Endothelial cell (in vitro differentiated cells): ENCODE results near the gene KDM2A. TPM values are rescaled to one million over a fixed set of nuclear protein-coding genes. Genes with fewer than 3 reads are reported as not detected.

Experiments used
- DNase-seq: peaks from one replicate; pipeline ENCODE4 v3.0.0; 2021; ENCODE audit warnings: low spot score
- H3K27ac Mint-ChIP-seq: one replicate; pipeline ENCODE4 v1.8.0; 2021; ENCODE audit warnings: mixed read lengths, inconsistent platforms; ENCODE audit not compliant: unreplicated experiment
- H3K27me3 Mint-ChIP-seq: one replicate; pipeline ENCODE4 v1.8.0; 2021; ENCODE audit warnings: mild to moderate bottlenecking, moderate library complexity, mixed read lengths, inconsistent platforms; ENCODE audit not compliant: unreplicated experiment
- H3K36me3 Mint-ChIP-seq: one replicate; pipeline ENCODE4 v1.8.0; 2021; ENCODE audit warnings: mild to moderate bottlenecking, low read depth, mixed read lengths, inconsistent platforms; ENCODE audit not compliant: unreplicated experiment
- H3K4me1 Mint-ChIP-seq: one replicate; pipeline ENCODE4 v1.8.0; 2021; ENCODE audit warnings: mild to moderate bottlenecking, mixed read lengths, inconsistent platforms; ENCODE audit not compliant: unreplicated experiment
- H3K4me3 Mint-ChIP-seq: one replicate; pipeline ENCODE4 v1.8.0; 2021; ENCODE audit warnings: mild to moderate bottlenecking, mixed read lengths, inconsistent platforms; ENCODE audit not compliant: unreplicated experiment
- H3K9me3 Mint-ChIP-seq: one replicate; pipeline ENCODE4 v1.8.0; 2021; ENCODE audit warnings: mixed read lengths, inconsistent platforms; ENCODE audit not compliant: unreplicated experiment
- total RNA-seq: library from RNA; stranded (reverse); fragmentation: NEBNext Ultra II Directional; extraction: Animal tissue kit (Norgen Biotek cat#: 25700); gene quantifications from one replicate; pipeline ENCODE4 v1.2.1, GENCODE V29; 2021; ENCODE audit not compliant: unreplicated experiment
- TF ChIP-seq, protein P1 (sequence below): fragments of 200-600 bp; sonication (generic); IDR thresholded peaks from one replicate; pipeline ENCODE4 v1.5.0; 2021; ENCODE audit warnings: antibody characterized with exemption; ENCODE audit not compliant: unreplicated experiment

KDM2A gene
- total RNA-seq, 1 donor from 2014 or later = 76.9 TPM

GRCh38 chr11:67300256-67300755, 181.2 kb downstream of the KDM2A start:
- Mint-ChIP-seq H3K4me3 (no peak overlapping the region), H3K9me3 (no peaks in the 10 kb centered on the region), H3K27ac (no peak overlapping the region), H3K36me3 (peaks cover 23% of the 10 kb centered on the region), H3K27me3 (peaks cover 16% of the 10 kb centered on the region), H3K4me1 (peaks cover 7% of the 10 kb centered on the region)
- no peak for DNase-seq
- TF ChIP-seq, protein P1, sequence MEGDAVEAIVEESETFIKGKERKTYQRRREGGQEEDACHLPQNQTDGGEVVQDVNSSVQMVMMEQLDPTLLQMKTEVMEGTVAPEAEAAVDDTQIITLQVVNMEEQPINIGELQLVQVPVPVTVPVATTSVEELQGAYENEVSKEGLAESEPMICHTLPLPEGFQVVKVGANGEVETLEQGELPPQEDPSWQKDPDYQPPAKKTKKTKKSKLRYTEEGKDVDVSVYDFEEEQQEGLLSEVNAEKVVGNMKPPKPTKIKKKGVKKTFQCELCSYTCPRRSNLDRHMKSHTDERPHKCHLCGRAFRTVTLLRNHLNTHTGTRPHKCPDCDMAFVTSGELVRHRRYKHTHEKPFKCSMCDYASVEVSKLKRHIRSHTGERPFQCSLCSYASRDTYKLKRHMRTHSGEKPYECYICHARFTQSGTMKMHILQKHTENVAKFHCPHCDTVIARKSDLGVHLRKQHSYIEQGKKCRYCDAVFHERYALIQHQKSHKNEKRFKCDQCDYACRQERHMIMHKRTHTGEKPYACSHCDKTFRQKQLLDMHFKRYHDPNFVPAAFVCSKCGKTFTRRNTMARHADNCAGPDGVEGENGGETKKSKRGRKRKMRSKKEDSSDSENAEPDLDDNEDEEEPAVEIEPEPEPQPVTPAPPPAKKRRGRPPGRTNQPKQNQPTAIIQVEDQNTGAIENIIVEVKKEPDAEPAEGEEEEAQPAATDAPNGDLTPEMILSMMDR = no peak

DNA sequence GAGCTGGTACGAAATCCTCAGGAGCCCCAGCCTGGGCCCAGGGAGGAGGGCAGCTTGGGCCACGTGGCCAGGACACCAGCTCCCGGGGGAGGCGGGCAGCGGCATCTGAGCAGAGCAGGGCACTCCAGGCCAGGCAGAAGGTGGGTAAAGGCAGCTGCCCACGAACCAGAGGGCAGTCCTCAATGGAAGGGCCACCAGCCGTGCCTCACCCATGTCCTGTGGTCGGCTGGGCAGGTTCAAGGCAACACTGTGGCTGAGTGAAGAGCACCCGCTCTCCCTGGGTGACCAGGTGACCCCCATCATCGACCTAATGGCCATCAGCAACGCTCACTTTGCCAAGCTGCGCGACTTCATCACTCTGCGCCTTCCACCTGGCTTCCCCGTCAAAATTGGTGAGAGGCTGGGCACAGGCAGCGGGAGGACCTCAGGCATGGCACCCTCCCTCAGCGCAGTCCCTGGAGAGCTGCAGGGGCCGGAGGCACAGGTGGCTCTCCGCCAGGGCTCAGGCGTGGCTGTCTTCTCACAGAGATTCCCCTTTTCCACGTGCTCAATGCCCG, 181.8 kb downstream of the KDM2A start:
- TF ChIP-seq, protein P1 = no peak
- Mint-ChIP-seq H3K4me3 (no peak overlapping the region), H3K27ac (no peak overlapping the region), H3K36me3 (peaks cover 21% of the 10 kb centered on the region), H3K9me3 (no peaks in the 10 kb centered on the region), H3K4me1 (peaks cover 7% of the 10 kb centered on the region), H3K27me3 (peaks cover 20% of the 10 kb centered on the region)
- no peak for DNase-seq

GRCh38 chr11:67301313-67301921, 182.4 kb downstream of the KDM2A start:
- Mint-ChIP-seq H3K36me3 (peaks cover 15% of the 10 kb centered on the region), H3K27me3 (peaks cover 23% of the 10 kb centered on the region), H3K4me1 (peaks cover 7% of the 10 kb centered on the region), H3K4me3 (no peak overlapping the region), H3K9me3 (no peaks in the 10 kb centered on the region), H3K27ac (no peak overlapping the region)
- DNase-seq = no peak
- TF ChIP-seq, protein P1 = no peak

DNA sequence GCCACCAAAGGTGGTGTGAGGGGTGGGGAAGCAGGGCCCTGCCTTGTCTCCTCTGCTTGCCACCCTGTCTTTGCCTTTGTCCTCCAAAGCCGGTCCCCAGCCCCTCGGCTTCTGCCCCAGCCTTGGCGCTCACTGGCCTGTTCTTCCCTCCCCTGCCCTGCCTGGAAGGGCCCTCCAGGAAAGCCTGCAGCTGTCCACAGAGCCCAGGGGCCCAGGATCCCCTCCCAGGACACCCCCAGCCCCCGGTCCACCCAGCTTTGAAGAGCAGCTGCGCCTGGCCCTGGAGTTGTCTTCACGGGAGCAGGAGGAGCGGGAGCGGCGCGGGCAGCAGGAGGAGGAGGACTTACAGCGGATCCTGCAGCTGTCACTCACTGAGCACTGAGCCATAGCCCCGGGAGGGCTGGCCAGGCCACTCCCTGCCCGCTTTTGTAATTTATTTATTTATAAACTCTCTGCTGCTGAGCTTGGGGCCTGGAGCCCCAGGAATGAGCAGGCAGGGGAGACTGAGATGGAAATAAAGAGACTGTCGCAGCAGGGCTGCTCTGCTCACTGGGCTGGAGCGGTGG, 183.0 kb downstream of the KDM2A start:
- Mint-ChIP-seq H3K4me1 (peaks cover 7% of the 10 kb centered on the region), H3K36me3 (peaks cover 9% of the 10 kb centered on the region), H3K4me3 (no peak overlapping the region), H3K27ac (no peak overlapping the region), H3K9me3 (no peaks in the 10 kb centered on the region), H3K27me3 (peaks cover 23% of the 10 kb centered on the region)
- TF ChIP-seq, protein P1 = no peak
- DNase-seq = no peak

DNA sequence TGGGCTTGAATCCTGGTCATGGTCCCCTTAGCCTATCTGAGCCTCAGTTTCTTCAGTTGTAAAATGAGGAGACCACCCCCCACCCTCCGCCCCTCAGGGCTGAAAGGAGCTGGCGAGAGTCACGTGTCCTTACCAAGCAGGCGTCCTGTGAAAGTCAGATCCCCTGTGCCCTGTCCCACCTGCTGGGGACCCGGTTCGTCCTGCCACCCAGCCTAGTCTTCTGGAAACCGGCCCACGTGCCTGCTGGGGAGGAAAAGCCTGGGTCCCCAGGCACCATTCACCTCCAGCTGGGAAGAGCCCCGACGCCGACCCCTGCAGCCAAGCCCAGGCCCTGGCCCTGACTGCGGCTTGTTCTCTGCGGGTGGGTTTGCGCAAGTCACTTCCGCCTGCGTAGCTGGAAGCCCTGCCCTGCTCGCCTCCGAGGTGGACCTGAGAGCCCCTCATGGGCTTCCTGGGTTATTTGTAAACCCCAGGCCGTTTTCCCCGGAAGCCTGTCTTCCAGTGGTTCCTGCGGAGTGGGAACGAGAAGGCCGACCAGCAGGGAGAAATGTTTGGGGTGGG, 183.6 kb downstream of the KDM2A start:
- peaks cover 23% of the 10 kb centered on the region for H3K27me3 Mint-ChIP-seq
- DNase-seq = peak; percentile 38
- H3K27ac Mint-ChIP-seq = no peak overlapping the region
- peak overlapping the region; percentile 37 for H3K4me3 Mint-ChIP-seq
- H3K9me3 Mint-ChIP-seq = no peaks in the 10 kb centered on the region
- TF ChIP-seq, protein P1 = no peak
- H3K36me3 Mint-ChIP-seq = peaks cover 8% of the 10 kb centered on the region
- peaks cover 7% of the 10 kb centered on the region for H3K4me1 Mint-ChIP-seq
